ENCODE measurements around the gene ATP10A.

Gene ATP10A

DNA sequence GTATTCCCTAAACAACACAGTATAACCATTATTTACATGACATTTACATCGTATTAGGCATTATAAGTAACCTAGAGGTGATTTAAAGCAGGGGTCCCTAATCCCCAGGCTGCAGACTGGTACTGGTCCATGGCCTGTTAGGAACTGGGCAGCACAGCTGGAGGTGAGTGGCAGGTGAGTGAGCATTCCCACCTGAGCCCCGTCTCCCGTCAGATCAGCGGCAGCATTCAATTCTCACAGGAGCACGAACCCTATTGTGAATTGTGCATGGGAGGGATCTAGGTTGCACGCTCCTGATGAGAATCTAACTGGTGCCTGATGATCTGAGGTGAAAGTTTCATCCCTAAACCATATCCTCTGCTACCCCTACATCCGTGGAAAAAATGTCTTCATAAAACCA is 138.2 kb downstream of the ATP10A start:
- no peak for DNase-seq (ENCODE audit: low read depth, low spot score)

- no peak for DNase-seq (ENCODE audit: low read depth, low spot score)
These were observed 141.5 kb downstream of the ATP10A start for GRCh38 chr15:25721605-25721955.

DNA sequence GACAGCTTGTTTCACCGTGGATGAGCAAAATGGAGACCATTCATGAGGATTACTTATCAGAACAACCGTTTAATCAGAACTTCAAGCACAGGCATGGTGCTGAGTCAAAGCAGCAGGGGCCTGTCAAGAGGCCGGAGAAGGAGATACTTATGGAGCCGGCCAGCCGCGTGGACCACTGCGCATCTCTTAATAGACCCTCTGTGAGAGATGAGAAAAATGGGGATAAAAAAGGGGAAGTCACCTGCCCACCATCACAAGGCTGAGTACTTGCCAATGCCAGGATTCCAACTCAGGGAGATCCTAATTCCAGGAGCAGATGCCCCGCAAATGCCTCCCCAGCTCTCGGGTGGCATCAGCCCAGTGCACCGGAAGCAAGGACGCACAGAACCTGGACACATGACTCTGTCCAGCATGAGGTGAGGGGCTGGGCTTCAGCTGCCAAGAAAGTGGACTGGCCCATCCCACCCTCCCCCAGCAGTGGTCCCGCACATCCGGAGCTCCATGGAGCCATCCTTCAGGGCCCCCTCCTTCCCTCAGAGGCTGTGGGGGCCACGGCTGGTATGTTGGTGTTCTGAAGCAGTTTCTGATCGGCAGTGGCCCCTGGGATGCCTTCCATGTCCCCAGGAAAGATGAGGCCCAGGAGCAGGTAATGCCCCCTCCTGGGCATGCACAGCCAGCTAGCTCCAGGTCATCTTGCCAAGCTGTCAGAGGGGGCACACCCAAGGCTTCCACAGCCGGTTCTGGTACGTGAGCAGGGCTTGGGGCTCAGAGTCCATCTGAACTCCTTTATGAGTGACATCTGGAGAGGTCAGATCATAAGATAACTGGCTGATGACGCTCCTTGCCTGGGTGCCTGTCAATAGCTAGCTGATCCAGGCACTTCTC is 143.8 kb downstream of the ATP10A start:
- no peak for DNase-seq (ENCODE audit: low read depth, low spot score)

DNA sequence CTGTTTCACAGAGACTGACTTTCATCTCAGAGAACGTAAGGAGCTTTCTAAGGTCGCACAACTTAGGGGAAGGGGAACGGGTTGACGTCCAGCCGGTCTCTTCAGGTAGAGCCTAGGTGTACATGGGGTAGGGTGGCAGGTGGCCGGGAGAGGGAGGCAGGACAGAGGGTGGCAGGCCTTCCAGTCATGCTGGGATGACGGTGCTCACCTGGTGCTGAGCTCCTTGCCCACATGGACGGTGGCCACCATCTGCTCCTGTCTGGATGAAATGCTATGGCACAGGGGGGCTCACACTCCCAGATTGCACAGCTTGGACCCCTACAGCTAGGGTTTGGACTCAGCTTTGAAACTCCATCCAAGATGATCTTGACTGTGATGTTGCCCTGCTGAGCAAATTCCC is 144.5 kb downstream of the ATP10A start:
- no peak for DNase-seq (ENCODE audit: low read depth, low spot score)

DNA sequence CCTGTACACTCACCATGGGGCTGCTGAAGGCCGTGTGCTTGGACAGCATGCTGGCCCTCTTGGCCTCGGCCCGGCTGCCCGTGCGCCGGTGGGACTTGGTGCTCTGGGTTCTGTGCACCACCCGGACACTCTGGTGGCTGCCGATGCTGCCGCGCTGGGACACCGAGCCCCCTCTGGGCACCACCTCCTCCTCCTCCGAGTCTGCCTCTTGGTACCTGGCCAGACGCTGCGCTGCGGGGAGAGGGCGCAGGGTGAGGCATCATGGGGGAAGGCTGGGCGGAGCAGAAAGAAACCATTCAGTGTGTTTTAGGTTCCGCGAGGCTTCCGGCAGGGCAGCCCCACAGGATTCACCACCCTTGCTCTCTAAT is 145.0 kb downstream of the ATP10A start:
- DNase-seq (ENCODE audit: low read depth, low spot score): no peak

GRCh38 chr15:25717457-25718168 is 145.5 kb downstream of the ATP10A start:
- no peak for DNase-seq (ENCODE audit: low read depth, low spot score)

GRCh38 chr15:25717127-25717456 is 146.0 kb downstream of the ATP10A start:
- DNase-seq (ENCODE audit: low read depth, low spot score): no peak

- DNase-seq (ENCODE audit: low read depth, low spot score): no peak
These were observed 146.6 kb downstream of the ATP10A start for GRCh38 chr15:25716414-25717126.

DNA sequence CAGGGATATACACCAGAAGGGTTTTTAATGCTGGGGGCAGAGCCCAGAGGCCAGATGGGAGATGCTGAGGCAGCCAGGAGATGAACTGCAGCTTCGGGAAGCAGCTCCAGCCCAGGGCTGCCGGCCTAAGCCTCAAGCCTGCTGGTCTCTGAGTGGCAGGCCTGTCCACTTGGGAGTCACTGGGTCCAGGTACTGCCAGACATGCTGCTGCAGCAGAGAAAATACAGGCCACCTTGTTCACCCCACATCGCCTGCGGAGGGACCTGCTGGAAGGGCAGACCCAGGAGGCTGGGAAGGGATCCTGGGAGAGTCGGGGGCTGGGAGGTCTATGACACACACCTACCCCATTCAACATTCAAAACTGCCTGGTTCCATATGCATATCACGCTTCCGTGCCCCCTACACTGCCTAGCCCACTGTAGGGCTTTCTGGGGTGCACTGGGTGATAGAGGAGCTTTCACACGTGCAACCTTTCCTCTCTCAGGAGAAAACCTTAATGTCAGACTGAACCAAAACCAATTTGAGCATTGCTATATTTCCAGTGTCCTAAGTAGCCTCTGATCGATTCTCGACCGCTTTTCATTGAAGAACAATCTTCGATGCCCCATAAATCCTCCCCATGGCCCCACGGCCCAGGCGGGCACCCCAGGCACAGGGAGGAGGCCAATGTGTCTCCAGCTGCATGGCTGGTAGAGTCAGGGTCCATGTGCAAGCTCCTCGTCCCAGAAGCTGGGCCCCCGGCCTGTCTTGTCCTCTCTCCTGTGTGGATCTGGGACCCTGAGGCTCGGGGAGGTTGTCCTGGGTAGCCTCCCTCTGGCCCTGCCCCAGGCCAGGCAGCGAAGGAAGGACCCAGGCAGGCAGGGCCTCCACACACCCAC is 147.4 kb downstream of the ATP10A start:
- no peak for DNase-seq (ENCODE audit: low read depth, low spot score)

DNA sequence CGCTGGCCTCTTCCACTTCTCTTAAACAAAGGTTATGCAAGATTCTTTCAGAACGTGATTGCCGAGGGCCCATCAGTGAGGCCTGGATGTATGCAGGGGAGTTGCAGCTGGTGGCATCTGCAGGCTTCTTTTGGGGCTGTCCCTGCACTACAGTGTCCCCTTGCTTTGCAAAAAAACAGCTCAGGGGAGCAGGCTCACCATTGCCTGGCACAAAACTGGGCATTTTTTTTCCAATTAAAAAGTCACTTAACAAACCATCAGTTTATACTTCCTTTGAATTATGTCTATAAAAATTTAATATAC is 148.6 kb downstream of the ATP10A start:
- DNase-seq (ENCODE audit: low read depth, low spot score): no peak

DNA sequence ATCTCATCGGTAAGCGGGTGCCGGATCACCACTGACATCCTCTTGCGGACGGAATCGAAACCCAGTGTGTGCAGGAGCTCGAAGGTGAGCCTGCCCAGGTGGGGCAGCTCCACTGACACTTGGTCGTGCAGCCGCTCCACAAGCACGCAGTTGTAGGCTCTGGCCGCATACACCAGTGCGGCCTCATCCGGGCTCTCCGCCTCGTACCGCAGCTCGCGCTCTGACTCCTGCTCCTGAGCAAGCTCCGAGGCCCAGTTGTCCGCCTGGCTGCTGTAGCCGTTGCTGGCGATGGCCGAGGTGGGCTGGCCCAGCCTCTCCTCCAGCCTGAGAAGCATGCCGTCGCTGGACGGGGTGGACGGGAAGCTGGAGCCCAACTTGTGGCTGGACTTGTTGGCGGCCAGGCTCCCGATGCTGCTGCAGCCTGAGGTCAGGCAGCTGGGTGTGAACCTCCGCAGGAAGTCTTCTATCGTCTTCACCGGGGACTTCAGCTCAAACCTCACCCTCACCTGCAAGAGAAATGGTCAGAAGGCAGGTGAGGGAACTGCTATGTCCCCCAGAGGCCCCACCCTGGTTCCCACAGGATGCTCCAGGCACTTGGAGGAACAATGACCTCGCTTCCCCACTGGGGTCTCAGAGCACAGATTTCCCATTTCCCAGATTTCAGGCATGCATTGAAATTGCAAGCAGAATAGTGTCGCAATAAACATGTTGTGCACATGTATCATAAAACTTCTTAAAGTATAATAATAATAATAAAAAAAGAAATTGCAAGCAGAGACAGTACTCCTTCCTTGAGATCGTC is 149.2 kb downstream of the ATP10A start:
- DNase-seq (ENCODE audit: low read depth, low spot score): no peak

DNA sequence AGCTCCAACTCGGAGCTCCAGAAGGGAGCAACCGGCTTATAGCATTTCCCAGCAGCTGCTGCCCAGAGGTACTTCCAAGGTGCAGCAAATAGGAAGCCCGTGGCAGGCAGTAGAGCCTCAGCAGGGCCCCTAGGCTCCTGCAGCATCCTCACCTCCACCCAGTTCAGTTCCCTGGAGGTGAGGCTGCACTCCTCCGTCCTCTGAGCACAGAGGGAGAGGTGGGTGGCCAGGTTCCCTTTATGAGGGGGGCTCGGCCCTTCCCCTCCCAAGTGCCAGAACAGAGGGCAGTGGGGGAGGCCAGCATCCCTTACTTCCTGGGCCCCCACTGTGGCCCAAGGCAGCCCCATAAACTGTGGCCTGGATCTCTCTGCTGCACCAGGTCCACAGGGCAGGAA is 150.2 kb downstream of the ATP10A start:
- DNase-seq (ENCODE audit: low read depth, low spot score): no peak

DNA sequence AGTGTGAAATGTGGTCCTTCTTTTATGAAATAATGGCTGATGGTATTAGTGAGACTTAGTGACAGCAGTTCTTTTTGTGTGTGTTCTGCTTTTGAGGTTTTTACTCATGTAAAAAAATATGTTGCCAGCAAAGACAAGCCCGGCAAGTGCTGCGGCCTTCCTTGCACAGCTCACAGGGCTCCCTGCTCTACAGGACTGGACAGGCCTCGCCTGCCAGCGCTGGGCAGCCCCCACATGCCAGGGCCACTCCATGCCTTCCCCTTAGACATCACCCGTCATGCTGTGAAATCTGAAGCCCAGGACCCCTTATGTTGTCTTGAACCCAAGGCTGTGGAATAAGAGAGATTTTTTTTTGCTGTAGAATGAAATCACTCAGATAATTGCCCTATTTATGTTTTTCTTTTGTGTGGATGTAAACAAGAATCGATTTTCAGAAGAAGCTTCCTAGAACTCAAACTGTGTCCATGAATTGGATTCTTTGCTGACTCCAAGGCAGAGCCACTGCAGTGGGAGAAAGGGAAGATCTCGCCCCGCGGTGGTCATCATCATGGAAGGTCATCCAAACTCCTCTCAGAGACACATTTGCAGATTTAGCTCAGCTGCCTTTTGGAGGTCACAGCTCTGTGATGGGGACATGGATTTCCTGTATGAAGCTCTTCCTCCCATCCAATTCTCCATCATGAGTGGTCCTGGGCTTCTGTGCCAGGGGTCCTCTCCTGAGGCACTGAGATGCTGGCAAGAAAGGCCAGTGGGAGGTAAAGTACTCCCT is 150.8 kb downstream of the ATP10A start:
- no peak for DNase-seq (ENCODE audit: low read depth, low spot score)

GRCh38 chr15:25711691-25712090 is 151.4 kb downstream of the ATP10A start:
- no peak for DNase-seq (ENCODE audit: low read depth, low spot score)

- no peak for DNase-seq (ENCODE audit: low read depth, low spot score)
These were observed 152.0 kb downstream of the ATP10A start for GRCh38 chr15:25711164-25711563.

- no peak for DNase-seq (ENCODE audit: low read depth, low spot score)
These were observed 152.9 kb downstream of the ATP10A start for GRCh38 chr15:25710184-25710583.

DNA sequence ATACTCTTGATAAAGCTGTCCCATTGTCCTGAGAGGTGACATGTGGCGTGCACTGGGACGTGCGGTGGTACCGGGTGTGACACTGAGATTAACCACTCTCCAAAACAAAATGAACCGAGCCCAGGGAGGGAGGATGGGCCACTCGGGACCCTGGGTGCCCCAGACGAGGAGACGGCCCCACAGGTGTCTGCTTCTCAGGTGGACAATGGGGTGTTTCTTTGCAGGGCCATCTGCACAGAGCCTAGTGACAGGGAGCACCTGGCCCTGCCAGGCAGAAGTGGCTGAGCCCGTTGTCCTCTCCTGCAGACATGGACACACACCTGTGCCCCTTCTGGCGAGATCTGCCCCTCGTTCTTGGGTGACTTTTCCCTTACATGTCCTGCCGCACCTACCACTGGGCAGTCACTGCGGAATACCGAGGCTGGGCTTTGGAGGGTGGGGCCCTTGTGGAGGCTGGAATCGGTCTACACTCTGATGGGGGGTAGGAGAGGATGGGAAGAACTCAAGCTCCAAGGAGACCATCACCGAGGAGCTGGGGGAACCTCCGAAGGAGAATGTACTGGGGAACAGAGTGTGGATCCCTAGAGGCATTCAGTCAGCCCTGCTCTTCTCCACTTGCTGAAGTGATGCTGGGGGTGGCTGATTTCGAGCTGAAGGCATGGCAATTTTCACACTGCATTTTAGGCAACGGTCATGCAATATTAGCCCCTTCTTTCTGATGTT is 153.5 kb downstream of the ATP10A start:
- DNase-seq (ENCODE audit: low read depth, low spot score): no peak

DNA sequence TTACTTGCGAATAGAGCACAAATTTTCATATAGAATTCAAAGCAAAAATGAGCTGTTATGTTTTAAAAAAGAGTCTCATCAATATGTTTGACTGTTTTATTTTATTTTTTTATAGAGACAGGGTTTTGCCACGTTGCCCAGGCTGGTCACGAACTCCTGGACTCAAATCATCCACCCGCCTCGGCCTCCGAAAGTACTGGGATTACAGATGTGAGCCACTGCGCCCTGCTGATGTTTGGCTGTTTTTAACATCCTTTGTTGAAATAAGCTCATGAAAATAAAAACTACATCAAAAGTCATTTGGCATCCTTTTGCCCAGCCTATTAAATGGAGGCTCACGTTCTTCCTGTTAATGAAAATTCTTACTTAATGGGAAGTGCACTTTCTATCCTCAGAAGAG is 154.7 kb downstream of the ATP10A start:
- DNase-seq (ENCODE audit: low read depth, low spot score): no peak

DNA sequence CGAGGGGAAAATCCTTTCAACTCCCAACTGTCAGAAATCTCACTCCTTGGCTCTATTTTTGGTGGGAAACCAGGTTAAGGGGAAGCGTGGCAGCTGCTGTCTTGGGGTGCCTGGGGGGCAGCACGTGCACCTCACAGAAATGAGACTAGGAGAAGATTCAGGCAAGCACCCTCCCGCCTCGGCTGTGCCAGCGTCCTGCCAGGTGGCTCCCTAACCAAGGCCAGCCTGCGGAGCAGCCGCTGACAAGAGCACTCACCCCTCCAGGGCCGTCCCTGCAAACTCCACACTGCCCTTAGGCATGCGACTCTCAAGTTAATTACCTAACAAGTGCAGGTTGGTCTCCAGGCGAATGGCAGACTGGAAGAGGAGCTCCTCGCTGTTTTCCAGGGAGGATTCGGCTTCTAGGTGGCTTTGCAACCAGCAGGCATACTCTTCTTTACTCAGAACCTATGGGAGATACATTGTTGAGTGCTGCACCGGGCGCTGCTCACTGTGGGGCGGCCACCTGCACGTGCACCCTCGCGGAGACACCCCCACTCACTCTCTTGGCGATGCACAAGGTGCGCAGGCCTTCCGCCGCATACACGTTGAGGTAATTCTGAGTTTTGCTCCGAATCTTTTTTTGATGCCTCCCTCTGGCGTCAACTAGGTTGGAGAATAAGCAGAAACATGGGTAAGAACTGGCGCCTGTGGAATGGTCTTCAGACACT is 155.3 kb downstream of the ATP10A start:
- DNase-seq (ENCODE audit: low read depth, low spot score): no peak

Measured in iPS DF 19.7 (cell line).